A549 (cell line): ENCODE measurements around the gene POM121L12. TPM values are rescaled to one million over a fixed set of nuclear protein-coding genes. Genes with fewer than 3 reads are reported as not detected.

Source experiments
- ATAC-seq, 2 experiments: fragments of 200-7000 bp in 1 of 2; fragments of >200 bp in 1 of 2; cut with Nextera tagmentation in 1 of 2; cut with Tn5 transposase in 1 of 2; 3 replicates each; pipeline versions ENCODE4 v1.8.0 to v1.9.1; 2018 to 2020; ENCODE audit warnings: mild to moderate bottlenecking in 1 of 2, moderate library complexity in 1 of 2
- CTCF ChIA-PET: fragments of 300-600 bp; sonication (Branson Sonifier 250); formaldehyde crosslinking; extraction: SDS; loops from one replicate; lab custom pipeline; 2021; ENCODE audit warnings: antibody characterized with exemption, inconsistent platforms; lab: Yijun Ruan, JAX
- POLR2A ChIA-PET: fragments of 350-600 bp; formaldehyde crosslinking; extraction: SDS; loops from one replicate; lab custom pipeline; 2021; ENCODE audit warnings: antibody characterized with exemption, inconsistent platforms; lab: Yijun Ruan, JAX
- DNase-seq, 2 experiments: peaks; one replicate each; pipeline versions ENCODE4 v3.0.0 to v3.0.0-alpha.2; 2011 to 2016; ENCODE audit warnings: low read depth in 1 of 2, low spot score in 1 of 2
- FAIRE-seq: peaks from 2 replicates; lab custom pipeline; 2011; peaks lifted over from hg19 to GRCh38; lab: Jason Lieb, UNC
- H3K27ac ChIP-seq, 2 experiments: fragments of >200 bp; sonication (Bioruptor Twin); formaldehyde crosslinking; 3 replicates each; pipeline ENCODE4 v1.5.1; 2016 to 2017
- H3K4me1 ChIP-seq: fragments of >200 bp; sonication (Bioruptor Twin); formaldehyde crosslinking; 3 replicates; pipeline ENCODE4 v1.6.1; 2016
- H3K4me2 ChIP-seq: fragments of >200 bp; sonication (Bioruptor Twin); formaldehyde crosslinking; 3 replicates; pipeline ENCODE4 v1.6.1; 2016
- H3K4me3 ChIP-seq: fragments of >200 bp; sonication (Bioruptor Twin); formaldehyde crosslinking; 3 replicates; pipeline ENCODE4 v1.5.1; 2016
- H3K9me3 ChIP-seq: fragments of >200 bp; sonication (Bioruptor Twin); formaldehyde crosslinking; 3 replicates; pipeline ENCODE4 v1.6.1; 2016
- ATOH8 ChIP-seq: fragments of 250-450 bp; sonication (Bioruptor Pico); IDR thresholded peaks from 2 replicates; pipeline ENCODE4 v1.5.0; 2020; ENCODE audit warnings: low read depth, mild to moderate bottlenecking, moderate library complexity
- BCL3 ChIP-seq: fragments of >200 bp; sonication (Bioruptor Twin); formaldehyde crosslinking; IDR thresholded peaks from 3 replicates; pipeline ENCODE4 v1.6.1; 2016
- CBX2 ChIP-seq: fragments of 200-600 bp; sonication (generic); IDR thresholded peaks from 2 replicates; pipeline ENCODE4 v1.6.1; 2016; ENCODE audit warnings: low read depth, mild to moderate bottlenecking, borderline replicate concordance
- CHD4 ChIP-seq: fragments of 200-600 bp; sonication (generic); IDR thresholded peaks from 2 replicates; pipeline ENCODE4 v1.6.1; 2016; ENCODE audit warnings: antibody characterized with exemption, mild to moderate bottlenecking, borderline replicate concordance
- CTCF ChIP-seq: fragments of >200 bp; sonication (Bioruptor Twin); formaldehyde crosslinking; IDR thresholded peaks from 3 replicates; pipeline ENCODE4 v1.5.1; 2016
- ELK1 ChIP-seq: fragments of 150-350 bp; IDR thresholded peaks from 2 replicates; pipeline ENCODE4 v1.6.1; 2014; ENCODE audit warnings: low read depth, mild to moderate bottlenecking, low read length
- ESRRA ChIP-seq: fragments of 150-350 bp; IDR thresholded peaks from 2 replicates; pipeline ENCODE4 v1.6.1; 2014; ENCODE audit warnings: mild to moderate bottlenecking, low read length, borderline replicate concordance
- FOSL2 ChIP-seq, 2 experiments: fragments of 450-650 bp in 1 of 2; fragments of >200 bp in 1 of 2; sonication (Bioruptor Twin) in 1 of 2; formaldehyde crosslinking; IDR thresholded peaks; 2 replicates each; pipeline versions ENCODE4 v1.5.0 to v1.6.1; 2016 to 2020; ENCODE audit warnings: mild to moderate bottlenecking in 1 of 2, moderate library complexity in 1 of 2
- HDAC2 ChIP-seq: fragments of 200-600 bp; sonication (generic); IDR thresholded peaks from 2 replicates; pipeline ENCODE4 v1.6.1; 2016
- HES2 ChIP-seq: fragments of >200 bp; sonication (Bioruptor Twin); formaldehyde crosslinking; IDR thresholded peaks from 2 replicates; pipeline ENCODE4 v1.6.1; 2016
- HEYL ChIP-seq: fragments of 250-450 bp; sonication (Bioruptor Pico); IDR thresholded peaks from 2 replicates; pipeline ENCODE4 v1.8.0; 2021; ENCODE audit warnings: mild to moderate bottlenecking, moderate library complexity
- HMGXB4 ChIP-seq: fragments of 250-450 bp; sonication (Bioruptor Pico); IDR thresholded peaks from 2 replicates; pipeline ENCODE4 v1.5.0; 2021; ENCODE audit warnings: mild to moderate bottlenecking, moderate library complexity, borderline replicate concordance
- MYC ChIP-seq: IDR thresholded peaks from 2 replicates; pipeline ENCODE4 v1.6.1; 2012; ENCODE audit warnings: mild to moderate bottlenecking, inconsistent platforms, low read length, improper control_type of control experiment, borderline replicate concordance
- NR3C1 ChIP-seq: fragments of >200 bp; sonication (Bioruptor Twin); formaldehyde crosslinking; IDR thresholded peaks from 3 replicates; pipeline ENCODE4 v1.6.1; 2017
- PHF8 ChIP-seq: fragments of 200-600 bp; sonication (generic); IDR thresholded peaks from 2 replicates; pipeline ENCODE4 v1.6.1; 2016; ENCODE audit warnings: low read depth, mild to moderate bottlenecking, antibody characterized with exemption, moderate library complexity, borderline replicate concordance
- REST ChIP-seq: fragments of 200-600 bp; sonication (generic); IDR thresholded peaks from 2 replicates; pipeline ENCODE4 v1.6.1; 2016; ENCODE audit warnings: antibody characterized with exemption, mild to moderate bottlenecking, moderate library complexity
- RFX5 ChIP-seq: fragments of 450-650 bp; IDR thresholded peaks from 2 replicates; pipeline ENCODE4 v1.7.1; 2014; ENCODE audit warnings: antibody characterized with exemption, mild to moderate bottlenecking, moderate library complexity
- RNF2 ChIP-seq: fragments of 200-600 bp; sonication (generic); IDR thresholded peaks from 2 replicates; pipeline ENCODE4 v1.6.1; 2016; ENCODE audit warnings: low read depth, mild to moderate bottlenecking, antibody characterized with exemption, moderate library complexity, borderline replicate concordance
- TFCP2L1 ChIP-seq: fragments of 250-450 bp; sonication (Bioruptor Pico); IDR thresholded peaks from 2 replicates; pipeline ENCODE4 v1.5.0; 2021; ENCODE audit warnings: mild to moderate bottlenecking
- ZNF302 ChIP-seq: fragments of 250-450 bp; sonication (Bioruptor Pico); IDR thresholded peaks from 2 replicates; pipeline ENCODE4 v1.9.0; 2021; ENCODE audit warnings: inconsistent platforms, mild to moderate bottlenecking, moderate library complexity
- WGBS: methylation state at CpG from one replicate; pipeline ENCODE4 v1.1.6; 2017; ENCODE audit errors: missing lambda C conversion rate; 5-methylcytosine and 5-hydroxymethylcytosine counted together
- polyA plus RNA-seq, 4 experiments: library from polyadenylated mRNA; depleted of rRNA in 3 of 4; stranded (reverse); fragments of >200 nt; fragmentation: RNase III in 1 of 4; extraction: RNeasy Plus Mini Kit Qiagen cat#74134 plus additional on column Dnase treatment in 1 of 4; gene quantifications; 2 replicates in 3 of 4; 3 replicates in 1 of 4; pipeline ENCODE4 v1.2.3, GENCODE V29; 2011 to 2017

Gene POM121L12
- polyA plus RNA-seq, 2 of the 4 experiments (the other 2 are of a cell fraction) = not detected

GRCh38 chr7:53059591-53059990 lies 24.2 kb downstream of the POM121L12 start:
- WGBS = 3% methylated on average over 2 of the region's 2 CpGs
- DNase-seq (no peak), FAIRE-seq (no peak), ATAC-seq (no peak)
- no peak overlapping the region for H3K4me3 ChIP-seq
- no peak overlapping the region for H3K4me2 ChIP-seq
- H3K27ac ChIP-seq = no peak overlapping the region
- no peaks in the 10 kb centered on the region; the same call in 2 of the 3 replicates for H3K9me3 ChIP-seq
- H3K4me1 ChIP-seq = no peaks in the 10 kb centered on the region
- CTCF ChIA-PET = no interaction called here
- POLR2A ChIA-PET = no interaction called here
- TF ChIP-seq ATOH8 = no peak
- TF ChIP-seq NR3C1 = no peak
- no peak for TF ChIP-seq RFX5
- no peak for TF ChIP-seq CTCF
- no peak for TF ChIP-seq MYC
- no peak for TF ChIP-seq TFCP2L1 (CRISPR knock-in tag)
- TF ChIP-seq PHF8 = no peak
- no peak for TF ChIP-seq REST
- TF ChIP-seq ZNF302 = no peak
- no peak for TF ChIP-seq HDAC2
- TF ChIP-seq HES2 = no peak
- no peak for TF ChIP-seq ELK1
- no peak for TF ChIP-seq RNF2
- TF ChIP-seq CBX2 = no peak
- TF ChIP-seq BCL3 = no peak
- TF ChIP-seq ESRRA = no peak
- TF ChIP-seq CHD4 = no peak
- TF ChIP-seq HEYL = no peak
- TF ChIP-seq HMGXB4 (CRISPR knock-in tag) = no peak
- no peak for TF ChIP-seq FOSL2 (IDR thresholded peaks at IDR 0.05)
- TF ChIP-seq FOSL2 (CRISPR knock-in tag; IDR thresholded peaks at IDR 0.05) = no peak
